Glomerular endothelial cell (primary cell): ENCODE data around the gene MEGF9. TPM values are rescaled to one million over a fixed set of nuclear protein-coding genes. Genes with fewer than 3 reads are reported as not detected.
"Not testable (repeated sequence)": the region's sequence is repeated elsewhere in the genome, so short reads cannot be mapped to it uniquely, and the experiment has no call there.

Experiments
- DNase-seq: peaks from one replicate; pipeline ENCODE4 v3.0.0-alpha.2; 2011; ENCODE audit warnings: low read depth, low spot score; ENCODE audit errors: extremely low read depth
- total RNA-seq: library from RNA; depleted of rRNA; stranded (reverse); fragments of >200 nt; gene quantifications from 2 replicates; pipeline ENCODE4 v1.2.3, GENCODE V29; 2015

MEGF9 gene
- total RNA-seq, 1 donor from 2014 or later = 14.8 TPM

DNA sequence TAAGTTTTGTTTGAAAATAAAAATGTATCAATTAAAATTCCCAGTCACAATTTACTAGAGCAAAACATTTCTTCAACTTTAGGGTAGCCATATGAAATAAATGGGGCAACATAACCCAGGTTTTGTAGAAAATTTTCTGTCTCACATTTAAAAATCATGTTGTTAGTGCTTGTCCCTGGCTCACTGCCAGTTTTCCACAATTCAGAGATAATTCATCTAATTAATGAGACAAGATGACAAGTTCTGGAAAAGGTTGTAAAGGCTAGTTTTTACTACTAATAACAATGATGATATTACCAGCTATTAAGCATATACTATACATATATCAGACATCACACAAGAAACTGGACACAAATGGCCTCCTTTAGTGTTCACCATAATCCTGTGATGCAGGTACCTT, 45.9 kb downstream of the MEGF9 start:
- no peak for DNase-seq

DNA sequence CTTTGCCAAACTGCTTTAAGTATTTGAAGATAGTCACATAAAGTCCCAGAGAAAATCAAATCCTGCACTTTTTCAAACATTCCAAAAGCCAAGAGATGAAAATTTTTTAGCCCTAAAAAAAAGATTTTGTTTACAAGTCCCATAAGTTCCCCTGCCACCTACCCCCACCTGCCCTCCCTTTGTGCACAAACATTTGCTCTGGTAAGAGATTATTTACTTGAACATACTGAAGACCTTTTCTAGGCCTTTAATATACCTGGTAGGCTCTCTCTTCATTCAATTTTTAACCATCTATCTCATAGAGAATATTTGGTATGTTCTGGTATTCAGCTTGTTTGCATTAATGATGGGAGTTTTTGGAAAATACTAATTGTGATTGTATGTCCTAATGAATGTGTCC, 50.3 kb downstream of the MEGF9 start:
- DNase-seq = no peak

GRCh38 chr9:120663380-120663779, 50.9 kb downstream of the MEGF9 start:
- no peak for DNase-seq

- no peak for DNase-seq
Measured at GRCh38 chr9:120662513-120662912, 51.8 kb downstream of the MEGF9 start.

GRCh38 chr9:120659676-120660075, 54.6 kb downstream of the MEGF9 start:
- no peak for DNase-seq

- no peak for DNase-seq
Measured at GRCh38 chr9:120659209-120659608, 55.1 kb downstream of the MEGF9 start.

- no peak for DNase-seq
Measured at GRCh38 chr9:120655005-120655622, 59.2 kb downstream of the MEGF9 start.

- no peak for DNase-seq
Measured at GRCh38 chr9:120654272-120654671, 60.0 kb downstream of the MEGF9 start.

- DNase-seq = no peak
Measured at GRCh38 chr9:120653762-120654161, 60.5 kb downstream of the MEGF9 start.

- no peak for DNase-seq
Measured at GRCh38 chr9:120652934-120653333, 61.3 kb downstream of the MEGF9 start.

DNA sequence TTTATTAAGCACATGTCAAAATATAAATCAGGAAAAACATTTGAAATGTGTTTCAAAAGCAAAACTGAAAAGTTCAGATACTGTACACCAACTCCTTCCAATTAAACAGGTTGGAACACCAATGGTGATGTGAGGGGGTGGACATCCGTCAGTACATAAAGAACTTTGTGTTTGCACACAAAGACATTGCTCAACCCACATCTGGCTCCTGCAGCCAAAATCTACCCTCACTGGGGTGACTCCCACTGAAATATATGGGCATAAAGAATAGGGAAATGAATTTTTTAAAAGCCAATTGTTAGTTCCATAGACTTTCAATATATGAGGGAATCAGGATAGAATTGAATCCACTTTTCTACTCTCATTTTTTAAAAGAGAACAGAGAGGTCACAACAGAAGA, 63.9 kb downstream of the MEGF9 start:
- DNase-seq = no peak

DNA sequence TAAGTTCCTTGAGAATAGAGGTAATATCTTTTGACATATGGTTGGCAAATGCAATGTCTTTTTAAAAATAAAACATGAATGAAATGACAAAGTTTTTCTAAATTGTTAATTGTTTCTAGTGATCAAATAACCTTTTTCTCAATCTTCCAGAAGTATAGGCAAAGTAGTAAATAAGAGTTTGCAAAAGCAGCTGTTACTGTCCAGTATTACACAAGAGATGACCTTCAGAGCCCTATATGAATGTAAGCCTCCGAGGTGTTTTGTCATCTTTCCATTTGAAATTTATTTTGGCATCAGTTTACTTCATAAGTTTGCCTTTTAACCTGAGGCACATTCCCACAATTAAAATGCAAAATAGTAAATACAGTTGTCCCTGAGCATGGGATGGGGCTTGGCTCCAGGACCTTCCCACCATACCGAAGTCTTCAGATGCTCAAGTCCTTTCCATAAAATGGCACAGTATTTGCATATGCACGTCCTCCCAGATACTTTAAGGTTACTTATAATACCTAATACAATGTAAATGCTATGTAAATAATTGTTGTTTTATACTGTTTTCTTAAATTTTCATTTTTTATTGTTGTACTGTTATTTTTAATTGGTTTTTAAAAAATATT, 65.6 kb downstream of the MEGF9 start:
- no peak for DNase-seq

DNA sequence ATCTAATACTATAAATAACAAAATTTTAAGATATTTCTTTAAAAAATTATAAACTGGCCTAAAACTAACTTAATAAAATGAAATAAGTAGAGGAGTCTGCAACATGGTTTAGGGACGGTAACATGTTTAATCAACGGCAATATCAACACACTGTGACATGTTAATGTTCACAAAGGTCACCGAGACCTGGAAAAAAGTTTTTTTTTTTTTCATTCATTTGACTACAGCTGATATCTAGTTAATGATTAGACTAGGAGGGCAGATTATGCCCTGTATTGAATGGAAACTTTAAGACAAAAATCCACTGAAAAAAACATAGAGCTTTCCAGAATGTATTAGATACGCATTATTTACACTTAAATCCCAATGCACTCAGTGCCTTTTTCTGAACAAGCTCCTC, 67.3 kb downstream of the MEGF9 start:
- no peak for DNase-seq

DNA sequence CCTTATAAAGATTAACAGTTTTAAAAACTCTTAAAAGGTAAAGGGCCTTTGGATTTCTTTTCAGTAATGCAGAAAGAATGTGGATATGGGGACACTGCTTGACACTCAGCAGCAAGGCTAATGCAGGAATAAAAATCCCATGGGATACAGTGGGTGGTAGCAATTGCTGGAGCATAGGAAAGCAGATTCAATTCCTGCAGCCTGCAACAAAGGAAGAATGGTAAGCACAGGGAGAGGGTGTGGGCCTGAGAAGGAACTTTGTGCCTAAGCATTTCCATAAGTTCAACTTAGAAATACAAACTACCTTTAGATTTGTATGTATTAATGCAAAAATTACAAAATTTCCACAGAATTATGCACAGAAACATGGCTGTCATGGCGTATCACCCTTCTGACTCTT, 68.5 kb downstream of the MEGF9 start:
- DNase-seq = no peak

DNA sequence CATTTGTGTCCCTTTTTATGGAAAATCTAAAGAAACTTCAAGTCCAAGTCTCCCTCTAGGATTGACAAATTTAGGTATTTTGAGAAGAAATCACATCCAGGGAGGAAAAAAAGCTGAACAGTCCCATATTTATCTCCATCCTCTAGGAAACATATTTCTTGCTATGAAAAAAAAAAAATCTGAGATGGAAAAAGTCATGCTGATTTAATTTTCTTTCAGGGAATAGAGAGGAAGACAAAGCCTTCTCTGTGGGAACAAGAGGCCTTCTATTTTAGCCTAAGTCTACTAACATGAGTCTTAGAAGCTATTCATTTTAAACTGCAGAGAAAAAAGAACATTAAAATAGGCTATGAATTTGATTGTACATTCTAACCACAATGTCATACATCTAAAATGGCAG, 71.2 kb downstream of the MEGF9 start:
- DNase-seq = no peak

DNA sequence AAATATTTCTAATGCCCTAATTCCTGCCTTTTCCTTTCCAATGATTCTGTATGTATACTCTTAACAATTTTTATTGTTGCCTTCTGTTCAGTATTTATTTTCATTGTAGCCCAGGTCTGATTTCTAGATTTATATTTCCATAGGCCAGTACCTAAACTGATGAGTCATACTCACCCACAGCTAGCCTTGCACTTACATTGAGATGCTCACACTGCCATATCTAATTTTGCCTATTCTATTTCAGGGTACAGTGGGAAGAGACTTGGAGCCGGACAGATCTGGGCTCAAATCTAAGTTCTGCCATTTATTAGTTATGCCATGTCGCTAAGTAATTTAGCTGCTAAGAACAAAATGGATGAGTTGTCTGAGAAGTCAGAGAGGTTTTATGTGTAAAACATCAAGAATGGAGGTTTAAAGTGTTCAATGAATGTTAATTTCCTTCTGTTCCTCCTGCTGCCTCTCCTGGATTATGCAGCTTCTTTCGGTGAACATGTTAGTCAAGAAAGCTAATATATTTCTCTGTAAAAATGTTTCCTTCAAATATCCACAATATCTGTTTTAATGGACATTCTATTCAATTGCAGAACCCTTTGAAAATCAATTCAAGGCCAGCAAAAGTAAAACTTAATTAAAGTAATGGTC, 72.0 kb downstream of the MEGF9 start:
- no peak for DNase-seq

DNA sequence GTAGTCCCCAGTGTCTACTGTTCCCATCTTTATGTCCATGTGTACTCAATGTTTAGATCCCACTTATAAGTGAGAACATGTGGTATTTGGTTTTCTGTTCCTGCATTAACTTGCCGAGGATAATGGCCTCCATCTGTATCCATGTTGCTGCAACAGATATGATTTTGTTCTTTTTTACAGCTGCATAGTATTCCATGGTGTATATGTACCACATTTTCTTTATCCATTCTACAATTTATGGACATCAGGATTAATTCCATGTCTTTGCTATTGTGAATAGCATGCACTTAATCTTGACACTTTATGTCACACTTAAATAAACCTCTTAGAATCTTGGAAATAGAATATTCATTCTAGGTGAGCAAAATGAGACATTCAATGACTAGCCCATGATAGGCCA, 73.4 kb downstream of the MEGF9 start:
- not testable (repeated sequence) for DNase-seq

DNA sequence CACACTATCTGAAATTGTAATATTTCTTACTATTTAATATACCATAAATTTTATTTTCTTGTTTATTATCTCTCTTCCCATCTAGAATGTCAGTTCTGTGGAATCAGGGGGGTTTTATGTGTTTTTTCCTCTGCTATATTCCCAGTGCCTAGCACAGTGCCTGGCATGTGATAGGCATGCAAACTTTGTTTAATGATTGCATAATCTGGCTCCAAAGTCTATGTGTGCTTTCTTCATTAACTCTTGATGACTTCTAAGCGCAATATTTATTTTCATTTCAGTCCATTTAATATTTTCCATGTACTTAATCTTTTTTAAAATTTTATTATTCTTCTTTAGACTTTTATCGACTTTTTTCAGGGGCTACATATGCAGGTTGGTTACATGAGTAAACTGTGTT, 73.9 kb downstream of the MEGF9 start:
- no peak for DNase-seq

GRCh38 chr9:120637919-120638318, 76.4 kb downstream of the MEGF9 start:
- no peak for DNase-seq

GRCh38 chr9:120636194-120636957, 77.9 kb downstream of the MEGF9 start:
- DNase-seq = no peak

- DNase-seq = no peak
Measured at GRCh38 chr9:120635011-120635410, 79.3 kb downstream of the MEGF9 start.

GRCh38 chr9:120630333-120630732, 83.9 kb downstream of the MEGF9 start:
- no peak for DNase-seq
